B cell (primary cell): ENCODE data around the gene CDKN1C. TPM values are rescaled to one million over a fixed set of nuclear protein-coding genes. Genes with fewer than 3 reads are reported as not detected.
A peak's percentile ranks its signal among the peaks of the same experiment; 100 is the strongest.

Experiments
- ATAC-seq: fragments of 200-7000 bp; cut with Tn5 transposase; one replicate; pipeline ENCODE4 v1.10.0; 2021; ENCODE audit warnings: low read depth, mild to moderate bottlenecking, moderate number of reproducible peaks, moderate library complexity
- CTCF ChIA-PET: fragments of 350-600 bp; sonication (Branson Sonifier 250); formaldehyde crosslinking; loops from one replicate; lab custom pipeline; 2021; ENCODE audit warnings: antibody characterized with exemption, inconsistent platforms; lab: Charles Lee
- POLR2A ChIA-PET: fragments of 350-600 bp; sonication (Branson Sonifier 250); formaldehyde crosslinking; loops from one replicate; lab custom pipeline; 2021; ENCODE audit warnings: antibody characterized with exemption; lab: Charles Lee
- DNase-seq: peaks from one replicate; pipeline ENCODE4 v3.0.0; 2013
- H2AFZ ChIP-seq: 2 replicates; pipeline ENCODE4 v1.6.1; 2012; ENCODE audit warnings: mild to moderate bottlenecking, low read depth, low read length; ENCODE audit not compliant: insufficient read depth, poor library complexity, severe bottlenecking
- H3K27ac ChIP-seq, 2 donors: 1 replicate in 1 of 2; 2 replicates in 1 of 2; pipeline ENCODE4 v1.5.1; 2012 to 2013; ENCODE audit warnings: low read length in 2 of 2, mild to moderate bottlenecking in 2 of 2, moderate library complexity in 1 of 2
- H3K27me3 ChIP-seq, 4 experiments: fragments of 200-600 bp in 1 of 4; sonication (generic) in 1 of 4; replicated peaks in 1 of 4; 1 replicate in 2 of 4; 2 replicates in 2 of 4; pipeline versions ENCODE4 v1.6.1 to v1.7.0; 2013 to 2016; ENCODE audit warnings: low read length in 3 of 4, mild to moderate bottlenecking in 2 of 4, mixed read lengths in 1 of 4, moderate library complexity in 1 of 4; ENCODE audit not compliant: insufficient read depth in 4 of 4, control insufficient read depth in 3 of 4; ENCODE audit errors: control extremely low read depth in 1 of 4
- H3K36me3 ChIP-seq, 2 experiments: replicated peaks in 1 of 2; 1 replicate in 1 of 2; 2 replicates in 1 of 2; pipeline versions ENCODE4 v1.6.1 to v1.7.1; 2013; ENCODE audit warnings: low read length in 1 of 2; ENCODE audit not compliant: insufficient read depth in 2 of 2, control insufficient read depth in 1 of 2; ENCODE audit errors: control extremely low read depth in 1 of 2, extremely low read depth in 1 of 2
- H3K4me1 ChIP-seq, 2 donors: fragments of 200-600 bp in 1 of 2; sonication (generic) in 1 of 2; 1 replicate in 1 of 2; 2 replicates in 1 of 2; pipeline versions ENCODE4 v1.5.1 to v1.6.1; 2013 to 2017; ENCODE audit warnings: low read length in 2 of 2; ENCODE audit not compliant: control insufficient read depth in 2 of 2, insufficient read depth in 2 of 2
- H3K4me2 ChIP-seq: replicated peaks from 2 replicates; pipeline ENCODE3; 2012; ENCODE audit warnings: mild to moderate bottlenecking, low read depth, low read length; ENCODE audit not compliant: poor library complexity, severe bottlenecking
- H3K4me3 ChIP-seq, 5 experiments: fragments of 200-600 bp in 1 of 5; sonication (generic) in 1 of 5; 1 replicate in 3 of 5; 2 replicates in 2 of 5; pipeline versions ENCODE4 v1.5.1 to v1.7.0; 2011 to 2016; ENCODE audit warnings: low read length in 4 of 5, mild to moderate bottlenecking in 4 of 5, low read depth in 2 of 5, control low read depth in 1 of 5, moderate library complexity in 1 of 5; ENCODE audit not compliant: insufficient read depth in 1 of 5; ENCODE audit errors: control extremely low read depth in 1 of 5, extremely low read depth in 1 of 5
- H3K79me2 ChIP-seq: fragments of 200-600 bp; sonication (generic); one replicate; pipeline ENCODE4 v1.6.0; 2016; ENCODE audit warnings: low read length; ENCODE audit not compliant: control insufficient read depth, insufficient read depth
- H3K9ac ChIP-seq: fragments of 200-600 bp; sonication (generic); 2 replicates; pipeline ENCODE4 v1.6.1; 2017; ENCODE audit warnings: mild to moderate bottlenecking, low read length, moderate library complexity
- H3K9me3 ChIP-seq, 3 donors: one replicate each; pipeline versions ENCODE4 v1.6.1 to v1.7.1; 2013; ENCODE audit warnings: low read length in 2 of 3; ENCODE audit not compliant: control insufficient read depth in 2 of 3, insufficient read depth in 1 of 3; ENCODE audit errors: control extremely low read depth in 1 of 3
- H4K20me1 ChIP-seq: 2 replicates; pipeline ENCODE4 v1.6.0; 2012; ENCODE audit warnings: mild to moderate bottlenecking, low read length; ENCODE audit not compliant: insufficient read depth, control insufficient read depth, poor library complexity, severe bottlenecking
- H3K27ac Mint-ChIP-seq: one replicate; pipeline ENCODE4 v1.8.0; 2021; ENCODE audit warnings: mixed read lengths
- H3K27me3 Mint-ChIP-seq: one replicate; pipeline ENCODE4 v1.8.0; 2021; ENCODE audit warnings: mixed read lengths
- H3K4me1 Mint-ChIP-seq: one replicate; pipeline ENCODE4 v1.8.0; 2021; ENCODE audit warnings: mixed read lengths
- H3K4me3 Mint-ChIP-seq: one replicate; pipeline ENCODE4 v1.8.0; 2021; ENCODE audit warnings: mixed read lengths
- H3K9me3 Mint-ChIP-seq: one replicate; pipeline ENCODE4 v1.8.0; 2022; ENCODE audit warnings: mixed read lengths; ENCODE audit not compliant: insufficient read depth
- EZH2 ChIP-seq: IDR thresholded peaks from 2 replicates; pipeline ENCODE4 v1.6.1; 2012; ENCODE audit warnings: borderline replicate concordance, low read depth, mild to moderate bottlenecking, moderate library complexity, low read length; ENCODE audit not compliant: insufficient read depth, poor library complexity, severe bottlenecking
- WGBS: methylation state at CpG from one replicate; pipeline ENCODE4 v1.1.5; 2013; ENCODE audit warnings: missing lambda C conversion rate; ENCODE audit not compliant: insufficient coverage; 5-methylcytosine and 5-hydroxymethylcytosine counted together
- intact Hi-C: fragments of 100-400 bp; cut with micrococcal nuclease; formaldehyde crosslinking; loops from one replicate; pipeline ENCODE4 v1.10.0; 2022
- polyA plus RNA-seq: library from polyadenylated mRNA; depleted of rRNA; stranded (reverse); fragments of >200 nt; gene quantifications from 2 replicates; pipeline ENCODE4 v1.2.3, GENCODE V29; 2012
- total RNA-seq, 2 donors: library from RNA; stranded (reverse); fragments of 120-200 nt in 1 of 2; gene quantifications; 1 replicate in 1 of 2; 2 replicates in 1 of 2; pipeline versions ENCODE4 v1.2.3 to v1.2.4, GENCODE V29; 2013 to 2022
- TF ChIP-seq, protein P1 (sequence below): fragments of 200-600 bp; IDR thresholded peaks from one replicate; pipeline ENCODE4 v1.8.0; 2022; ENCODE audit warnings: antibody characterized with exemption, mild to moderate bottlenecking

The CDKN1C gene
- total and polyA plus RNA-seq, 2 donors (not counting 1 experiment from before 2014, with no cell fraction given), result 0.58 to 8.0 TPM

GRCh38 chr11:2891326-2892214 is 6.0 kb upstream of the CDKN1C start:
- H3K4me2 ChIP-seq, result peak overlapping the region; percentile 98
- H3K36me3 ChIP-seq, result no peaks in the 10 kb centered on the region
- H3K4me1 Mint-ChIP-seq, result peaks cover 21% of the 10 kb centered on the region
- 54% methylated on average over 13 of the region's 17 CpGs for WGBS
- peak overlapping the region; percentile 75 for H3K4me3 Mint-ChIP-seq
- no peak for DNase-seq
- no peak overlapping the region for H3K27ac Mint-ChIP-seq
- ChIA-PET CTCF (interaction anchor here (0.8 to 16.1 kb wide), 12 partner anchors 8 to 471 kb away, joined by 3 to 595 read pairs (median 5); partner anchors contain the start of gene PHLDA2), POLR2A (interaction anchor here (0.5 to 2.4 kb wide), 3 partner anchors 10 to 468 kb away, joined by 3 to 9 read pairs (median 7); a partner anchor contains a TSS)
- H3K27ac ChIP-seq, result no peak overlapping the region
- H3K27me3 ChIP-seq, result peaks cover 0 to 7% (median 0%) of the 10 kb centered on the region in 4 experiments
- TF ChIP-seq, protein P1, sequence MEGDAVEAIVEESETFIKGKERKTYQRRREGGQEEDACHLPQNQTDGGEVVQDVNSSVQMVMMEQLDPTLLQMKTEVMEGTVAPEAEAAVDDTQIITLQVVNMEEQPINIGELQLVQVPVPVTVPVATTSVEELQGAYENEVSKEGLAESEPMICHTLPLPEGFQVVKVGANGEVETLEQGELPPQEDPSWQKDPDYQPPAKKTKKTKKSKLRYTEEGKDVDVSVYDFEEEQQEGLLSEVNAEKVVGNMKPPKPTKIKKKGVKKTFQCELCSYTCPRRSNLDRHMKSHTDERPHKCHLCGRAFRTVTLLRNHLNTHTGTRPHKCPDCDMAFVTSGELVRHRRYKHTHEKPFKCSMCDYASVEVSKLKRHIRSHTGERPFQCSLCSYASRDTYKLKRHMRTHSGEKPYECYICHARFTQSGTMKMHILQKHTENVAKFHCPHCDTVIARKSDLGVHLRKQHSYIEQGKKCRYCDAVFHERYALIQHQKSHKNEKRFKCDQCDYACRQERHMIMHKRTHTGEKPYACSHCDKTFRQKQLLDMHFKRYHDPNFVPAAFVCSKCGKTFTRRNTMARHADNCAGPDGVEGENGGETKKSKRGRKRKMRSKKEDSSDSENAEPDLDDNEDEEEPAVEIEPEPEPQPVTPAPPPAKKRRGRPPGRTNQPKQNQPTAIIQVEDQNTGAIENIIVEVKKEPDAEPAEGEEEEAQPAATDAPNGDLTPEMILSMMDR, result no peak
- no peak for TF ChIP-seq EZH2
- no peaks in the 10 kb centered on the region for H3K9me3 ChIP-seq
- H3K27me3 Mint-ChIP-seq, result no peaks in the 10 kb centered on the region
- H4K20me1 ChIP-seq, result no peaks in the 10 kb centered on the region
- H2AFZ ChIP-seq, result peak overlapping the region; percentile 87
- peak overlapping the region in 4 of 5 experiments; percentile 33 to 62 (median 50) for H3K4me3 ChIP-seq
- H3K79me2 ChIP-seq, result no peaks in the 10 kb centered on the region
- H3K4me1 ChIP-seq, result peaks cover 15 to 23% of the 10 kb centered on the region in 2 donors
- no peaks in the 10 kb centered on the region for H3K9me3 Mint-ChIP-seq
- ATAC-seq, result no peak
- peak overlapping the region; percentile 66 for H3K9ac ChIP-seq
- intact Hi-C loops, result loop anchor here (1.0 to 2.0 kb wide), 2 partner anchors 358 to 447 kb away; partner anchors contain the start of genes KCNQ1 and TRPM5
